B cell (primary cell): ENCODE data around the gene TESK2.

Source experiments
- CTCF ChIP-seq: fragments of 200-600 bp; IDR thresholded peaks from one replicate; pipeline ENCODE4 v1.8.0; 2022; ENCODE audit warnings: antibody characterized with exemption, mild to moderate bottlenecking
- EZH2 ChIP-seq: IDR thresholded peaks from 2 replicates; pipeline ENCODE4 v1.6.1; 2012; ENCODE audit warnings: borderline replicate concordance, low read depth, mild to moderate bottlenecking, moderate library complexity, low read length; ENCODE audit not compliant: insufficient read depth, poor library complexity, severe bottlenecking

DNA sequence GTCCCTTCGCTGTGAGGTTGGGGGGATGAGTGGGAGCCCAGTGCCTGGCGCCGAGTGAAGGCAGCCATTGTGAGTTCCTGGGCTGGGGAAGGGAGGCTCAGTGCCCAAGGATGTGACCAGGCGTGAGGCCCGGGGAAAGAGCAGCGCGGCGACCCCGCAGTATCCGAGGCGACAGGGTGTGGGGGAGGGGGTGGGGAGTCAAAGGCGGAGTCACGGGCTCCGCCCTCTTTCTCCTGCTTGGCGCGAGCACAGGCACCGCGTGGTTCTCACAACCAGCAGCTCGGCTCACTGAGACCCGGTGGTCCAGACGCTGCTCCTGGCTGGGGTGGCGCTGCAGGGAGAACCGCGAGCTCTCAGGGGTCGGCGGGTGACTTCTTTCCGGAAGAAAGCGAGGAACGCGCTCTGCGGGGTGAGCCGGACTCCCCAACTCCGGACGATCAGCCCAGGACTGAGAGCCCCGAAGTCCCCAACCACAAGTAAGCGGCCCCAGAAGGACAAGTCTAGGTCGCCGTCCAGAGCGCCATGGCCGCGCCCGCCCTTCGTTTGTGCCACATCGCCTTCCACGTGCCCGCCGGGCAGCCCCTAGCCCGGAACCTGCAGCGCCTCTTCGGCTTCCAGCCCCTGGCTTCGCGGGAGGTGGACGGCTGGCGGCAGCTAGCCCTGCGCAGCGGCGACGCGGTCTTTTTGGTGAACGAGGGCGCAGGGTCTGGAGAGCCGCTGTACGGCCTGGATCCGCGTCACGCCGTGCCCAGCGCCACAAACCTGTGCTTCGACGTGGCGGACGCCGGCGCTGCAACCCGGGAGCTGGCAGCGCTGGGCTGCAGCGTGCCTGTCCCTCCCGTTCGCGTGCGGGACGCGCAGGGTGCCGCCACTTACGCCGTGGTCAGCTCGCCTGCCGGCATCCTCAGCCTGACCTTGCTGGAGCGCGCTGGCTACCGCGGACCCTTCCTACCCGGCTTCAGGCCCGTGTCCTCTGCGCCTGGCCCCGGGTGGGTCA lies 164.0 kb downstream of the TESK2 start, which contains the start of gene HPDL:
- no peak for TF ChIP-seq CTCF
- no peak for TF ChIP-seq EZH2
